GM10266 (cell line): ENCODE results near the gene VASH2.
"Not testable (repeated sequence)": the region's sequence is repeated elsewhere in the genome, so short reads cannot be mapped to it uniquely, and the experiment has no call there.

Source experiments
- DNase-seq: peaks from one replicate; pipeline ENCODE4 v3.0.0; 2012; ENCODE audit errors: extremely low spot score
- TF ChIP-seq, protein P1 (sequence below): IDR thresholded peaks from 2 replicates; pipeline ENCODE4 v1.5.1; 2012; ENCODE audit warnings: mild to moderate bottlenecking, low read depth; ENCODE audit not compliant: control insufficient read depth, insufficient read depth; ENCODE audit errors: missing control alignments

VASH2 gene

DNA sequence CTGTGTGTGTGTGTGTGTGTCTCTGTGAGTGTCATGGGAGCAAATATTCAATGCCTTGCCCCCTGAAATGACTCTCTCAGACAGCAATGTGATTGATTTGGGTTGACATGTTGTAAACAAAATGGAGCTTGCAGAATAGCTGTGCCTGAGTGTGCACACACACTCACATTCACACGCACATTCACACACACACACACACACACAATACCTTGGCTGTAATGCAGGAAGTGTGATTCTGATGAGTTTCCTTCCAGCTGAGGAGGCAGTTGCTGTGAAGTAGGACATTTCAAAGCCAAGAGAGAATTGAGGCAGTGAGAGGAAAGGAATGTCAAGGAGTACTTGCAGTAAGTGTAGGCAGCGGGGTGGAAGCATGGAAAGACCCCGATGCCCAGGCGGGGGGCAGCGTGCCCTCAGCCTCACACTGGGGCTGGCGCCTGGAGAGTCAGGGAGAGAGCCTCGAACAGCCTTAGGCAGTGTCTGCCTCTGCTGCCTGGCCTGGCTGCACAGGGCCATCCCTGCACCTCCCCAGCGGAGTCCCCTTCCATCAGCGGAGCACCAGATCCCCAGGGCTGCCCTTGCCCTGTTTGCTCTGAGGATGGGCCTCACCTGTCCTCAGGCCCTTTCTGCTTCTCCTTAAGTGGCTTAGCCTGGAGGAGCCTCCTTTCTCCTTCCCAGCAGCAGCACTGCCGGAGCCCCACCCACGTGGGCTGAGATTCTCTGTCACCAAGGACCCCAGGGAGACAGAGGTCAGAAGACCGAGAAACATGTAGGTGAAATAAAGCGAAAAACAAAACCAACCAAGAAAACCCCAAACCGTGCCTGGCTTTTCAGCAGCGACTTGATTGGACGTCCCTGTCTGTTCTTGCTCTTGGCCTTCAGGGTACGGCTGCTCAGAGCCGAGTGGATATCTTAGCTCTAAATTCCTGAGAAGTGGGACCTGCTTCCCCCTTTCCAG lies 9.2 kb downstream of the VASH2 start:
- TF ChIP-seq, protein P1, sequence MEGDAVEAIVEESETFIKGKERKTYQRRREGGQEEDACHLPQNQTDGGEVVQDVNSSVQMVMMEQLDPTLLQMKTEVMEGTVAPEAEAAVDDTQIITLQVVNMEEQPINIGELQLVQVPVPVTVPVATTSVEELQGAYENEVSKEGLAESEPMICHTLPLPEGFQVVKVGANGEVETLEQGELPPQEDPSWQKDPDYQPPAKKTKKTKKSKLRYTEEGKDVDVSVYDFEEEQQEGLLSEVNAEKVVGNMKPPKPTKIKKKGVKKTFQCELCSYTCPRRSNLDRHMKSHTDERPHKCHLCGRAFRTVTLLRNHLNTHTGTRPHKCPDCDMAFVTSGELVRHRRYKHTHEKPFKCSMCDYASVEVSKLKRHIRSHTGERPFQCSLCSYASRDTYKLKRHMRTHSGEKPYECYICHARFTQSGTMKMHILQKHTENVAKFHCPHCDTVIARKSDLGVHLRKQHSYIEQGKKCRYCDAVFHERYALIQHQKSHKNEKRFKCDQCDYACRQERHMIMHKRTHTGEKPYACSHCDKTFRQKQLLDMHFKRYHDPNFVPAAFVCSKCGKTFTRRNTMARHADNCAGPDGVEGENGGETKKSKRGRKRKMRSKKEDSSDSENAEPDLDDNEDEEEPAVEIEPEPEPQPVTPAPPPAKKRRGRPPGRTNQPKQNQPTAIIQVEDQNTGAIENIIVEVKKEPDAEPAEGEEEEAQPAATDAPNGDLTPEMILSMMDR, result no peak
- peak; percentile 77 for DNase-seq

- DNase-seq, result no peak
- TF ChIP-seq, protein P1, result no peak
Measured at GRCh38 chr1:212960932-212961331, 10.6 kb downstream of the VASH2 start.

- TF ChIP-seq, protein P1, result no peak
- DNase-seq, result no peak
Measured at GRCh38 chr1:212962509-212962908, 12.2 kb downstream of the VASH2 start.

GRCh38 chr1:212964102-212964501 lies 13.8 kb downstream of the VASH2 start:
- no peak for DNase-seq
- TF ChIP-seq, protein P1, result no peak

DNA sequence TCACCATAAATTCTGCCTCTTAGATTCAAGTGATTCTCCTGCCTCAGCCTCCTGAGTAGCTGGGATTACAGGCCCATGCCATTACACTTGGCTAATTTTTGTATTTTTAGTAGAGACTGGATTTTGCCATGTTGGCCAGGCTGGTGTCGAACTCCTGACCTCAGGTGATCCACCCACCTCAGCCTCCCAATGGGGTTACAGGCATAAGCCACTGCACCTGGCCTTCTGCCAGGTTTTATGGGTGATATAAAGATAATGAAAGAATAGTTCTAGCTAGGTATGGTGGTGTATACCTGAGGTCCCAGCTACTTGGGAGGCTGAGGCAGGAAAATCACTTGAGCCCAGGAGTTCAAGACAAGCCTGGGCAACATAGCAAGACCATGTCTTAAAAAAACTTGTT lies 14.7 kb downstream of the VASH2 start:
- DNase-seq, result not testable (repeated sequence)

DNA sequence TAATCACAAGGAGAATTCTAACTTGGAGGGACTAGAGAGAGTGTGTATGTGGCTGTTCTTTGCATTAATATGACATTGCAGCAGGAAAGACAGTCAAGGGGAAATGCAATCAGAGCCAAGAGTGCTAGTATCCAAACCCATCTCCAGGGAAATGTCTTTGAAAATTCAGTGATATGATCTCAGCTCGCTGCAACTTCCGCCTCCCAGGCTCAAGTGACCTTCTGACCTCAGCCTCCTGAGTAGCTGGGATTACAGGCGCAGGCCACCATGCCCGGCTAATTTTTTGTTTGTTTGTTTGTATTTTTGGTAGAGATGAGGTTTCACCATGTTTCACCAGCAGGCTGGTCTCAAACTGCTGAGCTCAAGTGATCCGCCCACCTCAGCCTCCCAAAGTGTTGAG lies 16.3 kb downstream of the VASH2 start:
- TF ChIP-seq, protein P1, result no peak
- DNase-seq, result no peak

GRCh38 chr1:212967801-212968200 lies 17.5 kb downstream of the VASH2 start:
- no peak for DNase-seq
- TF ChIP-seq, protein P1, result peak; percentile 52
